Urinary bladder (tissue), 4 donors: Measurements from ENCODE around the gene TSPAN2. TPM values are rescaled to one million over a fixed set of nuclear protein-coding genes. Genes with fewer than 3 reads are reported as not detected.
A peak's percentile ranks its signal among the peaks of the same experiment; 100 is the strongest.

Experiments
- DNase-seq: peaks from one replicate; pipeline ENCODE4 v3.0.0-alpha.2; 2015; ENCODE audit errors: extremely low spot score
- H3K27ac ChIP-seq: one replicate; pipeline ENCODE4 v1.5.1; 2013; ENCODE audit warnings: low read depth, mild to moderate bottlenecking, moderate library complexity
- H3K36me3 ChIP-seq: one replicate; pipeline ENCODE4 v1.6.1; 2013; ENCODE audit warnings: mild to moderate bottlenecking, moderate library complexity; ENCODE audit not compliant: insufficient read depth
- H3K4me1 ChIP-seq: one replicate; pipeline ENCODE4 v1.6.1; 2013; ENCODE audit warnings: mild to moderate bottlenecking, moderate library complexity; ENCODE audit not compliant: insufficient read depth
- H3K4me3 ChIP-seq: one replicate; pipeline ENCODE4 v1.5.1; 2013; ENCODE audit warnings: low read depth, low read length
- WGBS: extraction: QIAGEN DNeasy Blood & Tissue Kit; methylation state at CpG from one replicate; pipeline ENCODE4 v1.1.7; 2013; 5-methylcytosine and 5-hydroxymethylcytosine counted together
- polyA plus RNA-seq: library from polyadenylated mRNA; stranded (reverse); fragments of 200-250 nt; gene quantifications from one replicate; pipeline ENCODE4 v1.2.3, GENCODE V29; 2013
- total RNA-seq: library from RNA; depleted of rRNA; stranded (reverse); fragments of >200 nt; gene quantifications from one replicate; pipeline ENCODE4 v1.2.3, GENCODE V29; 2014
- donor health status: healthy with polysubstance abuse.
- donor health status: healthy.

TSPAN2 gene
- total and polyA plus RNA-seq, 2 donors: 51.1 to 55.4 TPM

- Histone ChIP-seq H3K27ac (no peak overlapping the region), H3K36me3 (no peaks in the 10 kb centered on the region), H3K4me3 (no peak overlapping the region), H3K4me1 (no peaks in the 10 kb centered on the region)
- WGBS: 73% methylated on average over 3 of the region's 3 CpGs
- no peak for DNase-seq
Observed at GRCh38 chr1:115123116-115123515, 33.8 kb upstream of the TSPAN2 start.

- H3K4me3 ChIP-seq: no peak overlapping the region
- no peaks in the 10 kb centered on the region for H3K36me3 ChIP-seq
- no peaks in the 10 kb centered on the region for H3K4me1 ChIP-seq
- DNase-seq: no peak
- no peak overlapping the region for H3K27ac ChIP-seq
Observed at GRCh38 chr1:115121793-115122192, 32.5 kb upstream of the TSPAN2 start.

GRCh38 chr1:115120296-115120695, 31.0 kb upstream of the TSPAN2 start:
- no peaks in the 10 kb centered on the region for H3K36me3 ChIP-seq
- 69% methylated on average over 2 of the region's 2 CpGs for WGBS
- no peak overlapping the region for H3K4me3 ChIP-seq
- no peak for DNase-seq
- H3K27ac ChIP-seq: no peak overlapping the region
- no peaks in the 10 kb centered on the region for H3K4me1 ChIP-seq

- DNase-seq: no peak
- no peaks in the 10 kb centered on the region for H3K4me1 ChIP-seq
- H3K27ac ChIP-seq: no peak overlapping the region
- H3K4me3 ChIP-seq: no peak overlapping the region
- WGBS: 89% methylated on average over 4 of the region's 4 CpGs
- no peaks in the 10 kb centered on the region for H3K36me3 ChIP-seq
Observed at GRCh38 chr1:115118611-115119010, 29.3 kb upstream of the TSPAN2 start.

GRCh38 chr1:115118086-115118485, 28.8 kb upstream of the TSPAN2 start:
- no peaks in the 10 kb centered on the region for H3K36me3 ChIP-seq
- no peak overlapping the region for H3K27ac ChIP-seq

GRCh38 chr1:115117298-115117697, 28.0 kb upstream of the TSPAN2 start:
- DNase-seq: no peak
- no peak overlapping the region for H3K27ac ChIP-seq
- WGBS: 88% methylated on average over 1 of the region's 1 CpG
- H3K36me3 ChIP-seq: no peaks in the 10 kb centered on the region
- no peak overlapping the region for H3K4me3 ChIP-seq
- no peaks in the 10 kb centered on the region for H3K4me1 ChIP-seq

More at GRCh38 chr1:115118086-115118485, 28.8 kb upstream of the TSPAN2 start:
- Histone ChIP-seq H3K4me3 (no peak overlapping the region), H3K4me1 (no peaks in the 10 kb centered on the region)
- DNase-seq: no peak

GRCh38 chr1:115116512-115116911, 27.2 kb upstream of the TSPAN2 start:
- Histone ChIP-seq H3K36me3 (no peaks in the 10 kb centered on the region), H3K4me1 (no peaks in the 10 kb centered on the region), H3K27ac (no peak overlapping the region), H3K4me3 (no peak overlapping the region)
- 79% methylated on average over 5 of the region's 5 CpGs for WGBS
- DNase-seq: no peak

- DNase-seq: no peak
- H3K36me3 ChIP-seq: no peaks in the 10 kb centered on the region
- no peaks in the 10 kb centered on the region for H3K4me1 ChIP-seq
- no peak overlapping the region for H3K27ac ChIP-seq
- no peak overlapping the region for H3K4me3 ChIP-seq
- WGBS: 64% methylated on average over 6 of the region's 6 CpGs
Observed at GRCh38 chr1:115115521-115116161, 26.3 kb upstream of the TSPAN2 start.

- H3K36me3 ChIP-seq: no peaks in the 10 kb centered on the region
- H3K4me3 ChIP-seq: no peak overlapping the region
- no peak overlapping the region for H3K27ac ChIP-seq
- 39% methylated on average over 3 of the region's 3 CpGs for WGBS
- DNase-seq: no peak
- H3K4me1 ChIP-seq: no peaks in the 10 kb centered on the region
Observed at GRCh38 chr1:115114308-115114707, 25.0 kb upstream of the TSPAN2 start.

GRCh38 chr1:115113766-115114165, 24.5 kb upstream of the TSPAN2 start:
- Histone ChIP-seq H3K4me3 (no peak overlapping the region), H3K36me3 (no peaks in the 10 kb centered on the region), H3K4me1 (no peaks in the 10 kb centered on the region), H3K27ac (no peak overlapping the region)
- WGBS: 80% methylated on average over 4 of the region's 4 CpGs
- DNase-seq: no peak

GRCh38 chr1:115112496-115113375, 23.4 kb upstream of the TSPAN2 start:
- no peaks in the 10 kb centered on the region for H3K4me1 ChIP-seq
- H3K27ac ChIP-seq: no peak overlapping the region
- 27% methylated on average over 18 of the region's 18 CpGs for WGBS
- H3K4me3 ChIP-seq: no peak overlapping the region
- no peaks in the 10 kb centered on the region for H3K36me3 ChIP-seq
- DNase-seq: no peak

- no peak for DNase-seq
- H3K36me3 ChIP-seq: no peaks in the 10 kb centered on the region
- 75% methylated on average over 5 of the region's 5 CpGs for WGBS
- H3K4me1 ChIP-seq: no peaks in the 10 kb centered on the region
- H3K4me3 ChIP-seq: no peak overlapping the region
- no peak overlapping the region for H3K27ac ChIP-seq
Observed at GRCh38 chr1:115107516-115108260, 18.4 kb upstream of the TSPAN2 start.

- H3K36me3 ChIP-seq: no peaks in the 10 kb centered on the region
- WGBS: 72% methylated on average over 3 of the region's 3 CpGs
Observed at GRCh38 chr1:115105831-115106230, 16.5 kb upstream of the TSPAN2 start.

GRCh38 chr1:115099693-115100050, 10.4 kb upstream of the TSPAN2 start:
- Histone ChIP-seq H3K27ac (peak overlapping the region; percentile 32), H3K36me3 (no peaks in the 10 kb centered on the region), H3K4me1 (no peaks in the 10 kb centered on the region), H3K4me3 (peak overlapping the region; percentile 15)
- 8% methylated on average over 1 of the region's 1 CpG for WGBS
- DNase-seq: peak; percentile 11

More at GRCh38 chr1:115105831-115106230, 16.5 kb upstream of the TSPAN2 start:
- no peak for DNase-seq
- Histone ChIP-seq H3K4me3 (no peak overlapping the region), H3K4me1 (no peaks in the 10 kb centered on the region), H3K27ac (no peak overlapping the region)
